Activated naive CD8-positive, alpha-beta T cell treated with anti-CD3 and anti-CD28 coated beads, Interleukin-2, amount 50 U/mL, for 24 hours (primary cell): Measurements from ENCODE around the gene SLC4A2.

ENCODE experiments used
- ATAC-seq: fragments of 150-1000 bp; cut with Tn5 transposase; one replicate; pipeline ENCODE4 v1.10.0; 2021
- DNase-seq: peaks from one replicate; pipeline ENCODE4 v3.0.0; 2021
- H3K27ac Mint-ChIP-seq: one replicate; pipeline ENCODE4 v1.8.0; 2021; ENCODE audit warnings: mild to moderate bottlenecking, mixed read lengths
- H3K27me3 Mint-ChIP-seq: one replicate; pipeline ENCODE4 v1.8.0; 2021; ENCODE audit warnings: mixed read lengths
- H3K36me3 Mint-ChIP-seq: one replicate; pipeline ENCODE4 v1.8.0; 2021; ENCODE audit warnings: low read depth, mixed read lengths
- H3K4me1 Mint-ChIP-seq: one replicate; pipeline ENCODE4 v1.8.0; 2021; ENCODE audit warnings: mixed read lengths
- H3K4me3 Mint-ChIP-seq: one replicate; pipeline ENCODE4 v1.8.0; 2021; ENCODE audit warnings: mild to moderate bottlenecking, moderate library complexity, mixed read lengths
- H3K9me3 Mint-ChIP-seq: one replicate; pipeline ENCODE4 v1.8.0; 2021; ENCODE audit warnings: mixed read lengths

The SLC4A2 gene

GRCh38 chr7:151119902-151120301, 60.5 kb downstream of the SLC4A2 start:
- Mint-ChIP-seq H3K9me3 (no peaks in the 10 kb centered on the region), H3K4me3 (no peak overlapping the region), H3K27ac (no peak overlapping the region), H3K27me3 (peaks cover 3% of the 10 kb centered on the region), H3K4me1 (no peaks in the 10 kb centered on the region), H3K36me3 (peaks cover 5% of the 10 kb centered on the region)
- DNase-seq, result no peak
- ATAC-seq, result no peak

GRCh38 chr7:151120896-151121295, 61.5 kb downstream of the SLC4A2 start:
- peaks cover under 1% of the 10 kb centered on the region for H3K27me3 Mint-ChIP-seq
- peaks cover 5% of the 10 kb centered on the region for H3K36me3 Mint-ChIP-seq
- H3K4me1 Mint-ChIP-seq, result no peaks in the 10 kb centered on the region
- ATAC-seq, result no peak
- no peaks in the 10 kb centered on the region for H3K9me3 Mint-ChIP-seq
- DNase-seq, result no peak
- H3K27ac Mint-ChIP-seq, result no peak overlapping the region
- no peak overlapping the region for H3K4me3 Mint-ChIP-seq

- no peak overlapping the region for H3K27ac Mint-ChIP-seq
- no peak for ATAC-seq
- no peaks in the 10 kb centered on the region for H3K9me3 Mint-ChIP-seq
- H3K4me1 Mint-ChIP-seq, result no peaks in the 10 kb centered on the region
- peaks cover 5% of the 10 kb centered on the region for H3K36me3 Mint-ChIP-seq
- H3K4me3 Mint-ChIP-seq, result no peak overlapping the region
- no peak for DNase-seq
- no peaks in the 10 kb centered on the region for H3K27me3 Mint-ChIP-seq
Observed at GRCh38 chr7:151121380-151122170, 62.2 kb downstream of the SLC4A2 start.

GRCh38 chr7:151122276-151122675, 62.9 kb downstream of the SLC4A2 start:
- H3K9me3 Mint-ChIP-seq, result no peaks in the 10 kb centered on the region
- H3K27me3 Mint-ChIP-seq, result no peaks in the 10 kb centered on the region
- ATAC-seq (no peak), DNase-seq (no peak)
- H3K4me1 Mint-ChIP-seq, result no peaks in the 10 kb centered on the region
- no peak overlapping the region for H3K4me3 Mint-ChIP-seq
- no peak overlapping the region for H3K27ac Mint-ChIP-seq
- H3K36me3 Mint-ChIP-seq, result peaks cover 5% of the 10 kb centered on the region

- Mint-ChIP-seq H3K4me3 (no peak overlapping the region), H3K9me3 (no peaks in the 10 kb centered on the region), H3K27ac (no peak overlapping the region), H3K4me1 (no peaks in the 10 kb centered on the region), H3K36me3 (peaks cover 5% of the 10 kb centered on the region), H3K27me3 (no peaks in the 10 kb centered on the region)
- ATAC-seq (no peak), DNase-seq (no peak)
Observed at GRCh38 chr7:151122796-151123157, 63.4 kb downstream of the SLC4A2 start.

GRCh38 chr7:151123158-151123821, 63.9 kb downstream of the SLC4A2 start:
- Mint-ChIP-seq H3K4me3 (no peak overlapping the region), H3K36me3 (peaks cover 5% of the 10 kb centered on the region), H3K27me3 (no peaks in the 10 kb centered on the region), H3K4me1 (no peaks in the 10 kb centered on the region), H3K9me3 (no peaks in the 10 kb centered on the region), H3K27ac (no peak overlapping the region)
- DNase-seq (no peak), ATAC-seq (no peak)

GRCh38 chr7:151123822-151124464, 64.6 kb downstream of the SLC4A2 start:
- Mint-ChIP-seq H3K9me3 (no peaks in the 10 kb centered on the region), H3K4me3 (no peak overlapping the region), H3K27me3 (no peaks in the 10 kb centered on the region), H3K4me1 (no peaks in the 10 kb centered on the region), H3K36me3 (peaks cover 8% of the 10 kb centered on the region), H3K27ac (no peak overlapping the region)
- ATAC-seq, result peak; percentile 84
- DNase-seq, result peak; percentile 86

- Mint-ChIP-seq H3K27ac (no peak overlapping the region), H3K27me3 (no peaks in the 10 kb centered on the region), H3K4me1 (no peaks in the 10 kb centered on the region), H3K4me3 (no peak overlapping the region), H3K9me3 (no peaks in the 10 kb centered on the region), H3K36me3 (peaks cover 5% of the 10 kb centered on the region)
- ATAC-seq, result no peak
- DNase-seq, result no peak
Observed at GRCh38 chr7:151124481-151124880, 65.1 kb downstream of the SLC4A2 start.

GRCh38 chr7:151124899-151125399, 65.6 kb downstream of the SLC4A2 start:
- Mint-ChIP-seq H3K27ac (no peak overlapping the region), H3K36me3 (peaks cover 5% of the 10 kb centered on the region), H3K4me1 (no peaks in the 10 kb centered on the region), H3K4me3 (no peak overlapping the region), H3K9me3 (no peaks in the 10 kb centered on the region), H3K27me3 (no peaks in the 10 kb centered on the region)
- DNase-seq, result no peak
- ATAC-seq, result no peak

- peaks cover 5% of the 10 kb centered on the region for H3K36me3 Mint-ChIP-seq
Observed at GRCh38 chr7:151125470-151125845, 66.1 kb downstream of the SLC4A2 start.

GRCh38 chr7:151125846-151126481, 66.6 kb downstream of the SLC4A2 start:
- ATAC-seq, result no peak
- H3K9me3 Mint-ChIP-seq, result no peaks in the 10 kb centered on the region
- H3K27ac Mint-ChIP-seq, result no peak overlapping the region
- H3K27me3 Mint-ChIP-seq, result no peaks in the 10 kb centered on the region
- H3K4me1 Mint-ChIP-seq, result no peaks in the 10 kb centered on the region
- no peak for DNase-seq
- H3K4me3 Mint-ChIP-seq, result no peak overlapping the region
- H3K36me3 Mint-ChIP-seq, result peaks cover 5% of the 10 kb centered on the region

More at GRCh38 chr7:151125470-151125845, 66.1 kb downstream of the SLC4A2 start:
- Mint-ChIP-seq H3K27me3 (no peaks in the 10 kb centered on the region), H3K4me1 (no peaks in the 10 kb centered on the region), H3K9me3 (no peaks in the 10 kb centered on the region), H3K27ac (no peak overlapping the region), H3K4me3 (no peak overlapping the region)
- DNase-seq (no peak), ATAC-seq (no peak)
